SK-N-SH (cell line): ENCODE results near the gene HPCAL1.

ENCODE experiments used
- CTCF ChIP-seq: fragments of 200-600 bp; sonication (generic); IDR thresholded peaks from 2 replicates; pipeline ENCODE4 v1.6.1; 2017; ENCODE audit warnings: antibody characterized with exemption, mild to moderate bottlenecking, moderate library complexity
- EP300 ChIP-seq, 2 experiments: IDR thresholded peaks; 2 replicates each; pipeline versions ENCODE4 v1.4.0 to v1.6.1; 2012; ENCODE audit warnings: borderline replicate concordance in 1 of 2, low read depth in 1 of 2, low read length in 1 of 2
- RAD21 ChIP-seq: IDR thresholded peaks from 2 replicates; pipeline ENCODE4 v1.6.1; 2012; ENCODE audit warnings: mild to moderate bottlenecking, low read length
- REST ChIP-seq: IDR thresholded peaks from 2 replicates; pipeline ENCODE4 v1.6.1; 2012; ENCODE audit warnings: mild to moderate bottlenecking, low read depth, low read length, moderate library complexity
- RFX5 ChIP-seq: IDR thresholded peaks from 2 replicates; pipeline ENCODE4 v1.6.1; 2012; ENCODE audit warnings: mild to moderate bottlenecking, improper control_type of control experiment, low read length
- USF1 ChIP-seq: IDR thresholded peaks from 2 replicates; pipeline ENCODE4 v1.4.0; 2012; ENCODE audit warnings: low read depth, borderline replicate concordance
- USF2 ChIP-seq: fragments of 150-350 bp; IDR thresholded peaks from 2 replicates; pipeline ENCODE4 v1.6.1; 2017; ENCODE audit warnings: antibody characterized with exemption, low read length, low read depth, borderline replicate concordance

GRCh38 chr2:10253596-10254372, 48.9 kb upstream of the HPCAL1 start:
- no peak for TF ChIP-seq CTCF
- TF ChIP-seq EP300 (IDR thresholded peaks at IDR 0.05; ENCODE audit: borderline replicate concordance in 1 of 2, low read depth in 1 of 2, low read length in 1 of 2), result no peak
- no peak for TF ChIP-seq USF1
- TF ChIP-seq RFX5, result no peak
- TF ChIP-seq RAD21, result no peak
- TF ChIP-seq REST, result no peak
- TF ChIP-seq USF2, result no peak
